ENCODE data around the gene OR52E6. TPM values are rescaled to one million over a fixed set of nuclear protein-coding genes. Genes with fewer than 3 reads are reported as not detected.

The OR52E6 gene
- total RNA-seq, result not detected

GRCh38 chr11:5841797-5842196, at the start of gene OR52E6:
Gene OR52E6, minus strand, starts transcription at chr11:5841897. Its CDS starts 0 bp downstream, at chr11:5841897.
- TF ChIP-seq CTCF (IDR thresholded peaks at IDR 0.05; ENCODE audit: low read depth), result no peak

- TF ChIP-seq CTCF (IDR thresholded peaks at IDR 0.05; ENCODE audit: low read depth), result no peak
Measured at GRCh38 chr11:5891216-5891800, 49.6 kb upstream of the OR52E6 start.

- TF ChIP-seq CTCF (IDR thresholded peaks at IDR 0.05; ENCODE audit: low read depth), result no peak
Measured at GRCh38 chr11:5887661-5888060, 46.0 kb upstream of the OR52E6 start.

GRCh38 chr11:5887172-5887571, 45.5 kb upstream of the OR52E6 start:
- TF ChIP-seq CTCF (IDR thresholded peaks at IDR 0.05; ENCODE audit: low read depth), result no peak

- no peak for TF ChIP-seq CTCF (IDR thresholded peaks at IDR 0.05; ENCODE audit: low read depth)
Measured at GRCh38 chr11:5881756-5882155, 40.1 kb upstream of the OR52E6 start.

GRCh38 chr11:5880329-5880728, 38.6 kb upstream of the OR52E6 start, which contains the start of gene OR52E4:
Gene OR52E4, plus strand, starts transcription at chr11:5880629. Its CDS starts 3,664 bp downstream, at chr11:5884293.
- no peak for TF ChIP-seq CTCF (IDR thresholded peaks at IDR 0.05; ENCODE audit: low read depth)

- TF ChIP-seq CTCF (IDR thresholded peaks at IDR 0.05; ENCODE audit: low read depth), result no peak
Measured at GRCh38 chr11:5878564-5878963, 36.9 kb upstream of the OR52E6 start.
